Muscle of back (tissue), 11 donors: ENCODE measurements around the gene CDK19. TPM values are rescaled to one million over a fixed set of nuclear protein-coding genes. Genes with fewer than 3 reads are reported as not detected.
A peak's percentile ranks its signal among the peaks of the same experiment; 100 is the strongest.

Experiments
- DNase-seq, 3 donors: peaks; one replicate each; pipeline versions ENCODE4 v3.0.0 to v3.0.0-alpha.2; 2013
- polyA plus RNA-seq, 10 donors: library from polyadenylated mRNA; unstranded; fragments of 120-200 nt; gene quantifications; one replicate each; pipeline ENCODE4 v1.2.1, GENCODE V29; 2013; ENCODE audit not compliant: insufficient read length in 10 of 10

CDK19 gene
- polyA plus RNA-seq, 10 donors: 12.7 to 22.4 (median 16.0) TPM

DNA sequence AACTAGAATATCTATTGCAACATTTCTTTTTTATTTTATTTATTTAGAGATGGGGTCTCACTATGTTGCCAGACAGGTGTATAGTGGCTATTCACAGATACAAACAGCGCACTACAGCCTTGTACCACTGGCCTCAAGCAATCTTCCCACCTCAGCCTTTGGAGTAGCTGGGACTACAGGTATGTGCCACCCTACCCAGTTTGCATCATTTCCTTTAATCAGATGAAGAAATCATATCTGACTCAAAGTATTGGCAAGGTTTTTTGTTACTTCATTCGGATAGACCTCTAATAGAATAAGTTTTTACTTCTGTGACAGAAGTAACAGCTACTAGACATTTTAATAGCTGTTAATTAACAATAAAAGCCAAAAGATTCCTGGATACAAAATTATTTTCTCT is 153.9 kb downstream of the CDK19 start:
- DNase-seq: no peak

DNA sequence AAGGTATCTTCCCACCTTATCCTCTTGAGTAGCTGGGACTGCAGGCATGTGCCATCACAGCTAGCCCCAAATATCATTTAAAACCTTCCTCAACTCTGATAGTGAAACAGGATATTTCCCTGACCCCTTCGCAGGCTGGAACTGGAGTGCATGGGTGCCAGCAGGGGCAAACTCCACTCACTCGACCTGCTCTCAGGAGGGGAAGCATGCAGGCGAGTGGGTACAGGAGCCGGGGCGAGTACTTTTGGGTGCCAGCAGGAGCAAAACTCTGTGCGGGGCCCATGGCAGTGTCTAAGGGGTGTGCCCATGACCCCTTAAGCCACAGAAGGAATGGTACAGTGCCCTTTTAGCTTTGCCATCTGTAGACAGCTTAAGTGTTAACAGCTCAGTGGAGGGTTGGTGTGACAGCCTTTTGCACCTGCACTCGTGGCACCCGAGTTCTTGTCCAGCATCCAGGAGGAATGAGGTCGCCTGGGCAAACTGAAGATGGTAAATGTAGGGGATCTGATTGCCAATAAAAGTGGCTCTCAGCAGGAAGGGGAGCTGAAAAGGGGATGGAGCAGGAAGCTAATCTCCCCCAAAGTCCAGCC is 155.1 kb downstream of the CDK19 start:
- DNase-seq: no peak

DNA sequence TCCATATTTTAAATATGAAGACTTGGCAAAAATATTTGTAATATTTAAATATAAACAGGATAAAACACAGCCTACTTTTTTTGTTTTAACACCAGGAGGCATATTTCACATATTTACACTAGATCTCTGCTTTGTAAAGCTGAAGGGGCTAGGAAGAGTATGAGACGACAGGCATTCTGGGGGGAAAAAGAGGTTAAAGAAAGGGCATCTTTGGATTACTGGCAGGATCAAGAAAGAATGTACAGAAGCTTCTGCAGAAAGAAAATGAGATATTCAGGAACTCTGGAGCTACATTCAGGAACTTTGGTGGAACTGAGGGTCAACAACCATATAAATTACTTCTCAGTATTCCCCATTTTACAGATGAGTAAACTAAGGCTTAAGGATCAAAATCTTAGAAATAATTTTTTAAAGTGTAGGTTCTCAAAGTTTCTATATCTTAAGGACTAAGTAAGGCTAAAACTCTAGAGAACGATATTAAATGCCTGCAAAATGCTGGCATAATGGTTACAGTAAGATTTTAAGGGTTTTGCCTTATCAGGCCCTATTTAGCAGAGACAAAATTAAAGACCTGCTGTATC is 156.5 kb downstream of the CDK19 start:
- DNase-seq: no peak

DNA sequence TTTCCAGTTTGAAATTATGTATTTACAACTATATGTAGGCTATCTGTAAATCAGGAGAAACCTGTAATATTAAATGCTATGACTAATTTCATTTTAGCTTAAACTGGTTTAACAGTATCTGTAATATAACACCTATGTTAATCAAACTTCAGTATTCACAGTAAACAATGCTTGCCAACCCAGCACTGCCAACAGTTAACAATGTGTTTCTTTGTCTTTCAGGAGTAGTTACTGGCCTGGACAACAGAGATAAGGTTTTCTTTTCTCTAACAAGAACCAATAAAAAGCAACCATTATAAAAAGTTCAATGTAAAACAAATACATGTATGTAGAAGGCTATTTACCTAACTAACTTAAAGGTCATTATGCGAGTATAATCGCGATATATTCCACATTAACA is 158.8 kb downstream of the CDK19 start:
- DNase-seq: no peak

DNA sequence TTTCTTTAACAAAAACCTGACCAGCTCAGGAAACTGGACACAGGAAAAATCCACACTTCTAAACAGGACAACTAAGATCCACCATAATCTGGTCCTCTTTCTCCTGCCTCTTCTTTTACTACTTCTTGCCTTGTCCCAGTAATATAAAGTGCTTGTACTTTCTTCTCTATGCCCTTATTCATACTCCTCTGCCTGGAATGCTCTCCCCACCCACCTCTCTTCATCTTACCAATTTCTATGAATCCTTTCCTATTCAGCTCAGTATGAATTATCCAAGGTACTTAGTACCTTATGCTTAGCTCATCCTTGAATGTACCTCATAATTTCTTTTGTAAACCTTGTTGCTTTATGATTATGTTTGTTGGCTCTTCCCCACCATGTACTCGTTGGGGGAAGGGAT is 159.4 kb downstream of the CDK19 start:
- DNase-seq: no peak

DNA sequence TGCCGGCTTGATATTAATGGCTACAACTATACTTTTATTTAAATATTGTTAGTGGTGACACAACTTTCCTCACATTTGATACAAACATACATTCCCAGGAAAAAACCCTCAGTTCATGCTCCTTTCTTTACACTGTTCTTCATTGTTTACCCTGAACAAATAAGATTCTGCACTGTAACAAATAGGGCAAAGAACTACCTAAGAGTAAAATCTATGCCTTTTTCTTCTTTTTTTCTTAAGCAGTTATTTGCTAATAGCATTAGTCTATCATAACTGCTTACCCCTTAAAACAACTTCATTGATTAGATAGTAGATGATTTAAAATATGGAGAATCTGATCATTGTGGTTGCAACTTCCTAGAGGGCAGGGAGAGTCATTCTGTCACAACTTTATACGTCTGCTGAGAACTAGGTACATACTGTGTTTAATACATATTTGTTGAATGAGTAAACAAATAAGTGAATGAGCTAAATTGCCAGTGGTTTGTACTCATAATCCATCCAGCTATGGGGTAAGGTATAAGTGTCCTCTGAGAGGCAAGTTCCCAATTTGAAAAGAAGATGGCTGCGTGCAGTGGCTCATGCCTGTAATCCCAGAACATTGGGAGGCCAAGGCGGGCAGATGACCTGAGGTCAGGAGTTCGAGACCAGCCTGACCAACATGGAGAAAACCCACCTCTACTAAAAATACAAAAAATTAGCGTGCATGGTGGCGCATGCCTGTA is 161.0 kb downstream of the CDK19 start:
- DNase-seq: no peak

DNA sequence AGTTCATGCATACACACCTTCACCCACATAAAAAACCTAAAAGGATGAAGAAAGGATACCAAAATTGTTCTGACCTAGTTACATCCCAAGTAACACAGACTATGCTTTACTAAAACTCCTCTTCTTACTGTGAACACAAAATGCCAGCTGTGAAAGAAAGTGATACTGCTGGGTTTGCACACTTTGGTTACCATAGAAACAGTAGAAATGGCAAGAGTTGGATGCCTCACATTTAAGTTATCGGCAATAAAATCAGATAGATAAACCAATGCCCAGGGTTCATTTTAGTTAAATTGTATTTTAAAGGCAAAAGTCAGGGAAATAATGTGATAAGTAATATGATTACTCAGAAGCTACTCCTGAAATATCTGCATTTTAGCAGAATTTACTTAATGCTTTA is 161.9 kb downstream of the CDK19 start:
- DNase-seq: no peak

DNA sequence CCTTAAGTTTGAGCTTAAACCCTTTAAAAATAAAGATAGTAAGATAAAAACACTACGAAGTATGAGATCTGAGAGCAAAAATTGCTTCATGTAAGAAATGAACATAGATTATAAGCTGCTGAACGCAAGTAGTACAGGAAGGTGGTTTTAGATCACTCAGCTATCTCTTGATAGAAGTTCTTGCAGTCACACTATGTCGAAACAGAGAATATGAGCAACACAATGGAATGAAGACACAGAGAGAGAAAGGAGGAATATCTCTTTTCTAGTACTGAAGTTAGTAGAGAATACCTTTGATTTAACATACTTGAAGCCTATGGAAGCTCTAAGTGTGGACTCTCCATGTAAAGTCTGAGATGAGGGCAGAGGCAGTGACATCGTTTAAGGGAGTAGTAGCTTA is 162.7 kb downstream of the CDK19 start:
- DNase-seq: no peak

DNA sequence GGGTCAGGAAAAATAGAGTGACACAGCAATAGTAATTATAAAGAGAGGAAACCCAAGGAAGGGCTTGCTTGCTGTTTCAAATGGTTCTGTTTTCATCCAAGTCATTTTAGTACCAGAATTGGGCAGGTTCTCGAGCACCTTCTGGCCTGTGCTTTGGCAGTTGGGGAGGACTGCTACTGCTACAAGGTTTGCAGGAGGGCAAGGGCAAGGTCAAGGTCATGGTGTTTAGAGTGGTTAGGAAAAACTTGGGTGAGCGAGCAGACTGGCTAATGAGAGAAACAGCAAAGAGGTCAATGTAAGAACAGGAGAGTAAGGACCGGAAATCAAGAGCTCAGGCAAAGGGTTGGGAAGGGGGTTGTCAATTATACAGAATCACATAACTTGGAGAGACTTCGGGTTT is 164.5 kb downstream of the CDK19 start:
- DNase-seq: no peak

DNA sequence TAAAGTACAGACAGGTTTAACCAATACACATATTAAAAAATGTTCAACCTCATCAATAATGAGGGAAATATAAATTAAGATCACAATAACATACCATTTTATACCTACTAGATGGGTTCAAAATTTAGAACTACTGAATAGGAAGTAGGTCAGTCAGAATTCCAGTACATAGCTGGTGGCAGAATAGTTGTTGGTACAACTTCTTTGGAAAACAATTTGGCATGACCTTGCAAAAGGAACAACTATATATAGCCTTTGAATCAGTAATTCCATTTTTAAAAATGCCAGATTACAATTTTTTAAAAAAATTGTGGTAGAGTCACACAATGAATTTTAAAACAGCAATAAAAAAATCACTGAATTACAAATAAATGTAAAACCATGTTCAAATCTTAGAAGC is 165.6 kb downstream of the CDK19 start:
- DNase-seq: no peak

DNA sequence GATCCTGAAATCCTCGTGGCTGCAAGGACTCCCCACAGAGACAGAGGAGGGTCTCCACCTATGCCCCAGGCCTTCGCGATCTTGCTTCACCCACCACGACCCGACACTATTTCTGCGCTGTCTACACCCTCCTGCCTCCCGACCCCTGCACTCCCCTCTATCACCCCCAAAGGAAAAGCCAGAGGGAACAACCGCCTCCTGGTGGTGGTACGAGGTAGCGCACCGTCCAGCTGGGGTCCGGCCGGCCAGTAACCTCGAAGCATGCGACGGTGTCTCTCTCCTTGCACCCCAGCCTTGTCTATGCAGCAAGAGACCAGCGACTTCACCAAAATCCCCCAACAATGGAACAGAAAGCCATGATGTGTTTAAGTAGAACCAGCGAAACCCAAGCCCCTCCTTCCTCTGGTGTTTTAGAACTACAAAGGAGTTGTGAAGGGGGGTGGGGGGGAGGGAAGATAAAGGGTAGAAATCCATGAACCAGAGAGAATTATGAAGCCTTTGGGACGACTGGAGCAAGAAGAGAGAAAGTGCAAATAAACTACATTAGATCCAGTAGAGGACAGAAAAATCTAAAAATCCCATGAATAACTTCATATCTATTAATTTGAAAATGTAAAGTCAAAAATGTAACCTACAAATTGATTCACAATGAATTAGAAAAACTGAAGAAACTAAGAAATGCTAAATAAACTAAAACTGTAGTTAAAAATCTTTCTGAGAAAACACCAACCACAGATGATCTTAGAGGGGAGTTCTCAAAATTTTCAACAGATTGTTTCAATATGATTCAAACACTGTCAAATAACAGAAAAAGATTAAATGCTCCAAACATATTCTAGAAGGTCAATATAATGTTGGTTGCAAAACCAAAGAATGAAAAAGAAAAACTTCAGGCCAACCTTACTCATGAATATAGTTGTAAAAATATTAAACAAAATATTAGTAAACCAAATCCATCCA is 168.0 kb downstream of the CDK19 start:
- DNase-seq: no peak

DNA sequence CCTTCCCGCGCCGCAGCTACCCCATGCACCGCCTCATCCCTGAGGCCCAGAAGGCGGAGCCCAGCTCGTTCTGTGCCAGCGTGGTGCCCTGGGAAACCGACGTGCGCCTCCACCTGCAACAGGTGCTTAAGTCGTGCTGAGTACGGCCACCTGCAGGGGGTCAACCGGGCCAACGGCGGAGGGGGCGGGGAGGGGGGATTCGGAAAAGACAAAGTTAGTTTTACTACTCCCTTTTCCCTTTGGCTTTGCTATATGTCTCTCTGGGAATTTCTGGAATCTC is 168.9 kb downstream of the CDK19 start:
- DNase-seq: no peak

DNA sequence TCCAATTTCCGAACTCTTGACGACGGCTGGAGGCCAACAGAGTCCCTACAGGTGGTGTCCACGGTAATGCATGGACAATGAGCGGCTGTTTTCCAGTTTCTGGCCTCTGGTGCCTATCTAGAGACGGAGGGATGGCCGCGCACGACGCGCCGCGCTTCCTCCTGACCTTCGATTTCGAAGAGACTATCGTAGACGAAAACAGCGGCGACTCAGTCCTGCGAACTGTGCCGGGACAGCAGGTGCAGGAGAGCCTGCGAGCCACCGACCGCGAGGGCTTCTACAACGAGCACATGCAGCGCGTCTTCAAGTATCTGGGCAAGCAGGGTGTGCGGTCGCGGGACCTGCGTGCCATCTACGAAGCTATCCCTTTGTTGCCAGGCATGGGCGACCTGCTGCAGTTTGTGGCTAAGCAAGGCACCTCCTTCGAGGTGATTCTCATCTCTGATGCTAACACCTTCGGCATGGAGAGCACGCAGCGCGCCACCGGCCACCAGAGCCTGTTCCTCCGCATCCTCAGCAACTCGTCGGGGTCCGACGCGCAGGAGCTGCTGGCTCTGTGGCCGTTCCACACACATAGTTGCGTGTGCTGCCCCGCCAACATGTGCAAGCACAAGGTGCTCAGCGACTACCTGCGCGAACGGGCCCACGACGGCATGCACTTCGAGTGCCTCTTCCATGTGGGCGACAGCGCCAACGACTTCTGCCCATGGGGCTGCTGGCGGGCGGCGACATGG is 169.4 kb downstream of the CDK19 start:
- no peak for DNase-seq

DNA sequence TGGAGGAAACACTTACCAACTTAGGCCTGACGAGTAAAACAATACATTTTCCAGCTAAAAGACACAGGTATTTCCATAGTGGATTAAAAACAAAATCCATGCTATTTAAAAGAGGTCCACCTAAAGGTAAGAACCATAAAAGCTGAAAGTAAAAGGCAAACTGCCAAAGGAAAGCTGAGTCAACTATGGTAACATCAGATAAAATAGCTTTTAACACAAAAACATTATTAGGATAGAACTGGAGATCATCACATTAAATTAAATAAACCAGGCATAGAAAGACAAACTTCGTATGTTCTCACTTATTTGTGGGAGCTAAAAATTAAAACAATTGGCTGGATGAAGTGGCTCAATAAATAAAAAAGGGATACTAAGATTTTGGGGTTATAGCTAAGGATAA is 172.1 kb downstream of the CDK19 start:
- no peak for DNase-seq

DNA sequence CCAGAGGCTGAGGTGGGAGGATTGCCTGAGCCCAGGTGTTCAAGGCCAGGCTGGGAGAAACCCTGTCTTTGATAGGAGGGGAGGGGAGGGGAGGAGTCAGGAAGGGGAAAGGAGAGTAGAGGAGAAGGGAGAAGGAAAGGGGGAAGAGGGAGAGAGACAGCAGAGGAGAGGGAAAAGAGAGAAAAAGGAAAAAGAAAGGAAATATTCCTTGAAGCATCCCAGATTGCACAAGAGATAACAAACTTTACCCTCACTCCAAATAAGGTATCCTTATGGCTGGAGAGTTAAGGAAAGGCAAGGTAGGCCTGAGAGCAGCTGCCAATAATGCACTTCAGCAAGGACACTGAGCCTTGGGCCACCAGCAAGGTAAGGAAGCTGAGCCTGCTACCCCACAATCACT is 172.6 kb downstream of the CDK19 start:
- no peak for DNase-seq

DNA sequence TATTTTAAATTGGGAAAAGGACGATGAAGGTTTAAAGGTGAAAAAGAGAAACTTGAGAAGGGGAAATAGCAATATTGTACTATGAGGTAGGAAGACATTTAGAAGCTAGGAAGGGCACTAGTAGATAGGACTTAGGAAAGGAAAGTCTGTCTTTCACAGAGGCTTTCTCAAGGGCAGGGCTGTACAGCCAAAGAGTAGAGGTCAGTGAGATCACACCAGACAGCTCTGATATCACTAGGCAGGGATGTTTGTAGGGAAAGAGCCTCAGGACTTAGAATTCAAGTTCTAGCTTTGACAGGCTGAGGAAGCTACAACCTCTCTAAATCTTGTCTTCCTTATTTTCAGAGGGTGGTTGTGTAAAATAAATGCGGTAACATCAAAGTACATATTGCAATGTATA is 178.5 kb downstream of the CDK19 start:
- DNase-seq: no peak

DNA sequence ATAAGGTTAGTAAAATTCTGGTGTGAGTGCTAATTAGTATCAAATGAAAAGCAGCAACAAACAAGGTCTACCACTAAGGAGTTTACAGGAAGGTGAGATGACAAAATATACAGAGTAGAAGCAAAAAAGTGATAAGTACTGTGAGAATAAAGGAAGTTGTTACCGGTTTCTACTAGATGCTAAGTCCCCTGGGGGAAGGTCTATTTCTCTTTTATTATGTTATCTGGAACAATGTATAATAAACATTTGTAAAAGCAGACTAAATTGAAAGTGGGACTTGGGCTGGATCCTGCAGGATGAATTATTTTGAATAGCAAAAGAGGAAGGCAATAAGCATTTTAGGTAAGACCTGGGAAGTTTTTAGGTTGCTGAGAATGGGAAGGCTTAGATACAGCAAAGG is 180.2 kb downstream of the CDK19 start:
- DNase-seq: peak in 1 of 3 donors; percentile 8

DNA sequence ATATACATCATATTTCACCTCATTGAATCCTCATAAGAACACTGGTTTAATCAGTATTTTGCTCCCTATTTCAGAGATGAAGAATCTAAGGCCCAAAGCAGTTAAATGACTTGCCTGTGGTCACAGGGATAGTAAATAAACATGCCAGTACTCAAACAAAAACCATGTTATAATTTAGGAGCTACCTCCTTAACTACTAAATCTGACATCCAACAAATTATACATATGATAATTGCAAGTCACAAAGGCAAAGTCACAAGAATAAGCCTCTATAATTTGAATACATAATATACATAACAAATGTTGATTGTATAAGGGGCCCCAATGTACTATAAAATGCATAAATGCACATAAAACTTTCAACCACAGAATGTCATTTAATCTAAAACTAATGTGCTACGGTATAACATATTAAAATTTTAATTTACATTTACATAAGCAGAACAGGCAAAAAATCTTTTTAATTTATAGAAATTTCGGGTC is 181.5 kb downstream of the CDK19 start:
- DNase-seq: no peak

DNA sequence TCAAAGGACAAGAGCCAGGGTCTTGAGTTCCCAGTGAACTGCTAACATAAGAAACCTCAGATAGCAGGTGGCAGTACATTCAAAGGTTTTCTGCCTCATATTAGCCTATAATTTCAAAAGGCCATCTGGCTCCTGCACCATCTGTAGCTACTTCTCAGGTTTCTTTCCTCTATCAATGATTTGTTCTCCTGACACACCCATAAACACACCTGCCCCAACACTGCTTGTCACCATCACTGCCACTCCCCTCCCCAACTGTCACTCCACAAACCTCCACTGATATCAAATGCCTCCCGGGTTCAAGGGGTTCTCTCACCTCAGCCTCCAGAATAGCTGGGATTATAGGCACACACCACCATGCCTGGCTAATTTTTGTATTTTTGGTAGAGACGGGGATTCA is 186.1 kb downstream of the CDK19 start:
- DNase-seq: no peak

DNA sequence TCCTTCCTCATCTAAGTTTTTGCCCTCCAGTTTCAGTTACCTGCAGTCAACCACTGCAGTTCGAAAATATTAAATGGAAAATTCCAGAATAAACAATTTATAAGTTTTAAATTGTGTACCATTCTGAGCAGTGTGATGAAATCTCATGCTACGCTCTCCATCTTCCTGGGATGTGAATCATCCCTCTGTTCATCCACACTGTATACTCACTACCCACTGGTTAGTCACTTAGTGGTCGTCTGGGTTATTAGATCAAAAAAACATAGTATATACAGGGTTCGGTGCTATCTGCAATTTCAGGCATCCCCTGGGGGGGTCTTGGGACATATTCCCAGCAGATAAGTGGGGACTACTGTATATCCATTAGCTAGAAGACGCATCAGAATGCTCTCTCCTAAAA is 186.9 kb downstream of the CDK19 start:
- DNase-seq: peak in 1 of 3 donors; percentile 15

DNA sequence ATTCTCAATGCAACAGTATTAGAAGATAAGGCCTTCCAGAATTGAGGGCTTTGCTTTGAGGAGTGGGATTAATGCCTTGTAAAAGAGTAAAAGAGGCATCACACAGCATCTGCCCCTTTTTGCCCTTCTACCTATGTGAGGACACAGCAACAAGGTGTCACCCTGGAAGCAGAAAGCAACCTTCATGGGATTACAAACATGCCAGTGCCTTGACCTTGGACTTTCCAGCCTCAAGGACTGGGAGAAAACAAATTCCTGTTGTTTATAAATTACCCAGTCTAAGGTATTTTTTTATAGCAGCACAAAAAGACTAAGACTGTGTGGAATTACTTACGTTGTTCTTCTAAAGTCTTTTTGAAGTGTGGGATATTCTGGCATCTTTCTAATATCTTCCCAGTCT is 188.8 kb downstream of the CDK19 start:
- no peak for DNase-seq

DNA sequence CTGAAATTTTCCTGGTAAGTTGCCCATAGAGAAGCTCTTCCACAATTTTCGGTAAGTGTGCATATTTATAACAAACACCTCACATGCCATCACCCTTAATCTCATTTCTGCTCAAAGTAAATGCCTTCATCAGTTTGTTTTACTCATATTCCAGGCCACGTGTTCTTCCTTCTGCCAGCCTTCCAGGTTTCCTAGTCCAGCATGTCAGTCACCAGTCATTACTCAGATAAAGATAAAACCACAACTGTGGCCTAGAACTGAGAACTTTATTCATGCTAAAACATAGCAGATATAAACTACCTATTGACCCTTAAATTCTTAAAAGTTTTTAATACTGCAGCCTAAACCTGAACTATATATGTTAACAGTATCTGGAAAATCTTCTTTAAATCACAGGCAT is 189.4 kb downstream of the CDK19 start:
- no peak for DNase-seq
